Karpas-422 (cell line): Measurements from ENCODE around the gene KIAA1671. TPM values are rescaled to one million over a fixed set of nuclear protein-coding genes. Genes with fewer than 3 reads are reported as not detected.

Source experiments
- DNase-seq: peaks from one replicate; pipeline ENCODE4 v3.0.0-alpha.2; 2015
- H2AFZ ChIP-seq: fragments of 200-600 bp; sonication (generic); 2 replicates; pipeline ENCODE4 v1.6.1; 2014; ENCODE audit warnings: antibody characterized with exemption, low read length, mixed read lengths
- H3K27ac ChIP-seq: fragments of 200-600 bp; sonication (generic); 2 replicates; pipeline ENCODE4 v1.5.1; 2014; ENCODE audit warnings: mild to moderate bottlenecking, low read length, moderate library complexity
- H3K27me3 ChIP-seq: fragments of 200-600 bp; sonication (generic); 2 replicates; pipeline ENCODE4 v1.6.1; 2014; ENCODE audit warnings: low read length, mixed read lengths
- H3K36me3 ChIP-seq: fragments of 200-600 bp; sonication (generic); 2 replicates; pipeline ENCODE4 v1.6.1; 2014; ENCODE audit warnings: low read length, mixed read lengths; ENCODE audit not compliant: insufficient read depth
- H3K4me1 ChIP-seq: fragments of 200-600 bp; sonication (generic); 2 replicates; pipeline ENCODE4 v1.6.1; 2014; ENCODE audit warnings: mild to moderate bottlenecking, low read length, mixed read lengths
- H3K4me2 ChIP-seq: fragments of 200-600 bp; sonication (generic); 2 replicates; pipeline ENCODE4 v1.6.1; 2014; ENCODE audit warnings: low read length, low read depth, mild to moderate bottlenecking; ENCODE audit not compliant: poor library complexity, severe bottlenecking
- H3K4me3 ChIP-seq: fragments of 200-600 bp; sonication (generic); 2 replicates; pipeline ENCODE4 v1.5.1; 2014; ENCODE audit warnings: mild to moderate bottlenecking, antibody characterized with exemption, low read length, mixed read lengths
- H3K79me2 ChIP-seq: fragments of 200-600 bp; sonication (generic); 2 replicates; pipeline ENCODE4 v1.6.1; 2014; ENCODE audit warnings: mild to moderate bottlenecking, low read length, mixed read lengths
- H3K9ac ChIP-seq: fragments of 200-600 bp; sonication (generic); 2 replicates; pipeline ENCODE4 v1.6.0; 2014; ENCODE audit warnings: low read length
- H3K9me2 ChIP-seq: fragments of 200-600 bp; sonication (generic), shearing (Covaris generic); replicated peaks from 2 replicates; pipeline ENCODE4 v1.6.0; 2014; ENCODE audit warnings: mild to moderate bottlenecking, low read length, moderate library complexity; ENCODE audit not compliant: insufficient read depth
- H3K9me3 ChIP-seq: fragments of 300-700, 200-600 bp; sonication (generic); 2 replicates; pipeline ENCODE4 v1.6.1; 2014; ENCODE audit warnings: low read length, mixed read lengths
- H4K20me1 ChIP-seq: fragments of 200-600 bp; sonication (generic); 2 replicates; pipeline ENCODE4 v1.6.1; 2014; ENCODE audit warnings: mild to moderate bottlenecking, antibody characterized with exemption, low read length, low read depth; ENCODE audit not compliant: insufficient read depth
- total RNA-seq: library from RNA; depleted of rRNA; stranded (reverse); fragments of >200 nt; shearing (Covaris generic); gene quantifications from 2 replicates; pipeline ENCODE4 v1.2.3, GENCODE V29; 2014; ENCODE audit warnings: low replicate concordance

Gene KIAA1671
- total RNA-seq, 1 experiment from 2014 or later = not detected

DNA sequence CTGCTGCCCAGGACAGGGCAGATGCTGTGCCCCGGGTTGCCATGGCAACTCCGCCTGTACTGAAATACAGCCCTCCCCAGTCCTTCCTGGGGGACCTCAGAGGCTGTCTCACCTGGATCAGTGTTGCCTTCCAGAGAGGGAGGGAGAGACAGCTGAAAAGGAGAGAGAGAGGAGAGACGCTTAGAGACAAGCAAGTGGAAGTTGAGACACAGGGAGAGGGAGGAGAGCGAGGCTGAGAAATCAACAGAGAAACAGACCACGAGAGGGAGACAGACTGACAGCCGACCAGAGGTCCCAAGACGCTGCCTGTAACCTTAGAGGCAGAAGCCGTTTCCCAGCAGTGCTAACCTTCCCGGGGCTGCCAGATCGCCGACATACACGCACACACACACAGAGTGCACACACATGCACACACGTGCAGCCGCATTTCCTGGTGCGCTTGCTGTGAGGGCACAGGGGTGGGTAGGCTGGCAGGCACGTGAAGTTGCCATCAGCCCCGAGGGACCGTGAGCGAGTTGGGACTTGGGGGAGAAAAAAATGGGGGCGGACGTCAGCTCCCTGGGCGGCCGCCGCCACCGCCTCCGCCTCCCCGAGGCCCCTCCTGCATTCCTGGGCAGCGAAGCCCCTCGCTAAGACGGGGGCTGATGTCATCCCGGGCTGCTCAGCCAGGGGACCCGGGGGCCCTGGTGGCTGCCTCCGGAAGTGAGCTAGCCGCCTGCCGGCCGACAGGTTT lies 158.5 kb downstream of the KIAA1671 start:
- no peaks in the 10 kb centered on the region for H3K9me2 ChIP-seq
- H3K36me3 ChIP-seq = no peaks in the 10 kb centered on the region
- H3K27ac ChIP-seq = no peak overlapping the region
- H2AFZ ChIP-seq = peak overlapping the region; percentile 67; the same call in 1 of the 2 replicates
- peak overlapping the region; percentile 59; the same call in 1 of the 2 replicates for H3K4me3 ChIP-seq
- H3K27me3 ChIP-seq = no peaks in the 10 kb centered on the region
- peak overlapping the region; percentile 50 for H3K9ac ChIP-seq
- H3K4me1 ChIP-seq = peaks cover 9% of the 10 kb centered on the region
- H3K79me2 ChIP-seq = no peaks in the 10 kb centered on the region
- H3K4me2 ChIP-seq = peak overlapping the region; percentile 66
- H3K9me3 ChIP-seq = no peaks in the 10 kb centered on the region
- DNase-seq = peak; percentile 78
- no peaks in the 10 kb centered on the region for H4K20me1 ChIP-seq

DNA sequence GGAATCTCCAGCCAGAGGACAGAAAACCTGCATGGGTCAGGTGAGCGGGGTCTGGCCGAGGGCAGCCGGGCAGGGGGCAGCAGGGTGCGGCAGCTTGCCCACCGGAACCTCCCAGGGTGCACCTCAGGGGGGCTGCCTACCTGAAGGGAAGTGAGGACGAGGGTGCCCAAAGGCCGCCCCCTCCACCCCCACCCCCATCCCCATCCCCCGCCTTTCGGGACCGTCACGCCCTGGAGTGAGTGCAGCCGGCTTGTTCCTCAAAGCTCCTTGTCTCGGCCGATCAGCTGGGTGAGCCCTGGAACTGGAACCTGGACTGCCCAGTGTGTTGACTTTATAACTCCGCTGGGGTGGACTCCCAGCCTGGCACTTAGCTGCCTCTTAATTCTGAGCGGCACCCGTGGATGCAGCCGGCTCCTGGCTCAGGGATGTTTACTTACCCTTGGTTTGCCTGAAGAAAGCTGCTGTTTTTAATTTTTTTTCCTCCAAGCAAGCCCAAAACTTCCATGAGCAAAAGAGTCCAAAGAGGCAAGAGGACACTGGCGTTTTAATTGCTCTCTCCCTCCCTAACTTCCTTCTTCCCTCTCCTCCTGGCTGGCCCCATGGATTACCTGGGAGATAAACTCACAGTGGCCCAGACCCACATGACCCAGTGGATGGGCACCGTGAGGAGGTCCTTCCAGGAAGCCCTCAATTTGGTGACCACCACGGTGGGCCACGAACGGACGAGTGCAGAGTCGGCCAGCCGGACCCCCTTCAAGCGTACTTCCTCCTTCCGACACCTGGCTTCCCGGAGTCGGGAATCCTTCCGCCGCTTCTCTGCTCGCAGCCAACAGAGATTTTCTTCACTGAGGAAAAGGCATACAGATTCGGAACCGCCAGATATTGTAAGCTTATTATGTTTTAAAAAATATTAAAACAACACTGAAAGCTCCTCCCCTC lies 159.3 kb downstream of the KIAA1671 start:
- Histone ChIP-seq H3K9ac (peak overlapping the region; percentile 50; the same call in 1 of the 2 replicates), H3K4me2 (peak overlapping the region; percentile 66), H4K20me1 (no peaks in the 10 kb centered on the region), H3K27me3 (no peaks in the 10 kb centered on the region), H3K4me3 (peak overlapping the region; percentile 59; the same call in 1 of the 2 replicates), H3K36me3 (no peaks in the 10 kb centered on the region), H3K4me1 (peaks cover 9% of the 10 kb centered on the region), H3K9me3 (no peaks in the 10 kb centered on the region), H3K27ac (no peak overlapping the region), H2AFZ (no peak overlapping the region), H3K9me2 (no peaks in the 10 kb centered on the region), H3K79me2 (no peaks in the 10 kb centered on the region)
- DNase-seq = no peak

DNA sequence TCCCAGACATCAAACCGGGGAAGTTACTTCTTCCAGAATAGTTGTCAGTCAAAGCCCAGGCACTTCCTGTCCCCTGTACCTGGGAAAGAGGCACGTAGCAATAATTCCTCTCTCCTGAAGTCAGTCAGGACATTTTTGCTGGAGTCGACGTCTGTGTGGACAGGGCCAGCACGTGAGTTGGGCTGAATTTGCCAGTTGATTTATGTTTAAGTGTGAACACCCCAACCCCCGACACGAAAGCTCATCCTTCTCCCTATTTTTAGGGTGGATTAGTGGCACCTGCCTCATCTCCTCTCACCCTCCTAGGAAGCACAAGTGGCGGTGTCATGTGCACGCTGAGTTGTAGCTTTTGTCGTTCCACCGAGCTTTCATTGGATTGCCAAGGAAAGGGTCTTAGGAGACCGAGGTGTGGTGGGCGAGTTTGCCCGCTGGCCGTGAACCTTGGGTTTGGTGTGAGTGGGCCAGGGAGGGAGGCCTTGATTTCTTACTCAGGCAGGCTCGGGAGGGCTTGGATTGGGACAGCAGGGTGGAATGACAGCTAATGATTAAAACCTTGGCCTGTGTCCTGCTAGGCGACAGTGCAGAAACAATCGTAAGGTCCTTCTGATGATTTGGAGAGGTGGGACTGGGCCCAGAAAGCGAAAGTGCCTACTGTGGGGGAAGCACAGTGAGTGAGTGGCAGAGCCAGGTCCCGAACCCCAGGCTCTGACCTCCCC lies 160.2 kb downstream of the KIAA1671 start:
- peaks cover 9% of the 10 kb centered on the region for H3K4me1 ChIP-seq
- no peak overlapping the region for H3K9ac ChIP-seq
- no peak for DNase-seq
- no peak overlapping the region for H2AFZ ChIP-seq
- H3K4me2 ChIP-seq = no peak overlapping the region
- no peaks in the 10 kb centered on the region for H3K9me2 ChIP-seq
- no peak overlapping the region for H3K4me3 ChIP-seq
- no peaks in the 10 kb centered on the region for H3K9me3 ChIP-seq
- no peak overlapping the region for H3K27ac ChIP-seq
- H4K20me1 ChIP-seq = no peaks in the 10 kb centered on the region
- H3K36me3 ChIP-seq = no peaks in the 10 kb centered on the region
- no peaks in the 10 kb centered on the region for H3K27me3 ChIP-seq
- H3K79me2 ChIP-seq = no peaks in the 10 kb centered on the region

DNA sequence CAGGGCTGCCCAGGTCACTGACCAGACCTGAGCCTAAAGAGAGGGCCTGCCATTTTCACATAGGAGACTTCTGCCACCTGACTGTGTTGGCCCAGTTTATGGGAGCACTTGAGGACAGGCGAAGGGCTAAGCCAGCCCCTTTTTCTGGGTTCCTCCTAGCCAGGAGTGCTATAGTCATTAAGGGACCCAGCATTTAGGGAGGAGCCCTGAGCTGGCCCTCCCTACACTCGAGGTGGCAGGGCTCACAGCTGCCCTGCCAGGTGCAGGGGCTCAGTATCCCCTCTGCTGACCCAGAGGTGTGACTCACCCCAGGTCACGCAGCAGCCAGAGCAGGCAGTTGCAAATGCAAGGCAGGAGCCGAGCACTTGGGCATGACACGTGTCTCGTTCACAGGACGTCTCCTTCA lies 160.8 kb downstream of the KIAA1671 start:
- no peak for DNase-seq
- H3K4me2 ChIP-seq = no peak overlapping the region

DNA sequence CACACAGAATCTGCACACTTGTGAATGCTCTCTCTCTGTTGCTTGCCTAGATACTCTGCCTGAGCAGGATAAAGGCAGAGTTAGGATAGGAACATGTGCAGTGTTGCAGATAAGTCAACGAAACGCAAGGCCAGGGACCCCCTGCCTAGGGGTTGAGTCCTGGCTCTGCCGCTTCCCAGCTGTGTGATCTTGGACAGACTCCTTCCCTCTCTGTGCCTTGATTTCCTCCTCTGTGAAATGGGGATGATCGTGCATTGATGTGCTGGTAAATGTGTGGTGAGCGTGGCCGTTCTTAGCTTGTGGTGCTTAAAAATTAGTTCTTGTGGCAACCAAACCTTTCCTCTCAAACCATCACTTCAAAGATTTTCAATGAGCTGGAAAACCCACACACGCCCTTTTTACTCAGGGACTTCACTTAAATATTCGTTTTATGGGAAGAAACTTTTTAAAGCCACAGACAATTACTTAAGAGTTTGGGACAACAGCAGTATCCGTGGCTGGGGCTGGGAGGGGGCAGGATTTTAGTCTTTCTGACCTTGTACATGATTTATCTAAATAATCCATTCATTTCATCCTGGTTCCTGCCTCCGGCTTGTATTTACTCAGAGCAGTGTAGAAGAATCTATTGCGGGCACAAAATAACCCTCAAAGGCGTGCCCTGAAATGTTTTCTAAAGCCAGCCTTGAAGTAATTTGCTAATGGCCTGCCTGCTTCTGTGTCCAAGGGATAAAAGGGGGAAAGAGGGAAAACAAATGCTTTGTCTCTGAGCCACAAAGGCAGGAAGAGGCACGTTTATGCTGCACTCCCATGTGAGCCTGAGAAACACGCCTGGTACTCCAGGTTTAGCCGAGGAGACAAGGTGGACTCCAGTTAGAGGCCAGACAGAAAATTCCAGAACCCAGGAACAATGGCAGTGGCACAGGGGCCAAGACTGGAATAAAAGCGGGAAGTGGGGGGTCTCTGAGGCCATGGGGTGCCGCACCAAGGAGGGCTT lies 162.2 kb downstream of the KIAA1671 start:
- Histone ChIP-seq H3K9me3 (no peaks in the 10 kb centered on the region), H3K9ac (no peak overlapping the region), H3K9me2 (no peaks in the 10 kb centered on the region), H3K79me2 (no peaks in the 10 kb centered on the region), H3K4me1 (peaks cover 9% of the 10 kb centered on the region), H3K4me3 (no peak overlapping the region), H3K27ac (no peak overlapping the region), H3K27me3 (no peaks in the 10 kb centered on the region), H4K20me1 (no peaks in the 10 kb centered on the region), H3K36me3 (no peaks in the 10 kb centered on the region), H2AFZ (no peak overlapping the region), H3K4me2 (no peak overlapping the region)
- peak; percentile 35 for DNase-seq

More for the DNA sequence above, 160.8 kb downstream of the KIAA1671 start:
- Histone ChIP-seq H3K27ac (no peak overlapping the region), H4K20me1 (no peaks in the 10 kb centered on the region), H3K4me1 (peaks cover 9% of the 10 kb centered on the region), H3K27me3 (no peaks in the 10 kb centered on the region), H3K79me2 (no peaks in the 10 kb centered on the region), H2AFZ (no peak overlapping the region), H3K9me3 (no peaks in the 10 kb centered on the region), H3K4me3 (no peak overlapping the region), H3K9me2 (no peaks in the 10 kb centered on the region), H3K36me3 (no peaks in the 10 kb centered on the region), H3K9ac (no peak overlapping the region)

DNA sequence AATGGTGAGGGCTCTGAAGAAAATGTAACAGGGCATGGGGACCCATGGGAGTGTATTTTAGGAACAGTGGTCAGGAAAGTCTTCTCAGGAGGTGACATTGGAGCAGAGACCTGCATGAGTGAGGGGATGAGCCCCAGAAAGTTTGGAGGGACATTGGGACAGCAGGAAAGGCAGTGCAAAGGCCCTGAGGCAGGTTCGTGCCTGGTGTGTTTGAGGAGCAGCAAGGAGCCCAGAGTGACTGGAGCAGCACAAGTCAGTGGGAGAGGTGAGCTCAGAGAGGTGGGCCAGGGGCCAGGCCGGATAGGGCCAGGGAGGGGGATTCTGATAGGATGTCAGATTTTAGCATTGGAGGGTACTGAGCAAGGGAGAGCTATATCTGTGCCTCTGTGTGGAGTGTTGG lies 167.1 kb downstream of the KIAA1671 start:
- Histone ChIP-seq H3K27ac (no peak overlapping the region), H3K4me2 (no peak overlapping the region), H3K9ac (no peak overlapping the region), H3K9me2 (no peaks in the 10 kb centered on the region), H4K20me1 (no peaks in the 10 kb centered on the region), H3K36me3 (no peaks in the 10 kb centered on the region), H2AFZ (no peak overlapping the region), H3K79me2 (no peaks in the 10 kb centered on the region), H3K4me1 (no peaks in the 10 kb centered on the region), H3K9me3 (no peaks in the 10 kb centered on the region), H3K27me3 (no peaks in the 10 kb centered on the region), H3K4me3 (no peak overlapping the region)
- DNase-seq = no peak

DNA sequence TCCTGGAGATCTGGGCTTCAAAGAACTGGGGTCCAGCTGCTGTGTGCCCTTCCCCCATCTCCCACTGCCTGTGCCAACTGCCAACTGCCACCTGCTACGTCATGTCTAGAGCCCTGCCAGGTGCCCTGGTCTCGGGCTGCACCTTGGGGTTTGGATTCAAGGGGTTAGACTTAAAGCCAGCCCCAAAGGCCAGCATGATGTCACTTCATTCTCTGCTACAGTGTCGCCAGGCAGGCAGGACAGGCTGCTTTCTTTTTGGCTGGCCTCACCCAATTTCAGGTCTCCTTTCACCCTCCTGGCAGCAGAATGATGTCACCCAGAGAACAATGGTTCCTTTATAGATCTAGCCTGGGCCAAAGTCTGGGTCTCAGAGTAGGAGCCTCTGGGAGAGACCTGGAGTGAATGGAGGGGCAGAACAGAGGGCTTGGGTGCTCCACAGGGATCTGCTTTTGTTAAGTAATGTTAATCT lies 167.6 kb downstream of the KIAA1671 start:
- no peak overlapping the region for H2AFZ ChIP-seq
- DNase-seq = no peak
- H3K27ac ChIP-seq = no peak overlapping the region
- H3K36me3 ChIP-seq = no peaks in the 10 kb centered on the region
- no peak overlapping the region for H3K9ac ChIP-seq
- H3K4me2 ChIP-seq = no peak overlapping the region
- H3K9me3 ChIP-seq = no peaks in the 10 kb centered on the region
- no peaks in the 10 kb centered on the region for H4K20me1 ChIP-seq
- no peaks in the 10 kb centered on the region for H3K9me2 ChIP-seq
- no peaks in the 10 kb centered on the region for H3K27me3 ChIP-seq
- no peaks in the 10 kb centered on the region for H3K79me2 ChIP-seq
- H3K4me1 ChIP-seq = no peaks in the 10 kb centered on the region
- H3K4me3 ChIP-seq = no peak overlapping the region
